ENCODE data around the gene SLC2A14.
"Not testable (repeated sequence)": the region's sequence is repeated elsewhere in the genome, so short reads cannot be mapped to it uniquely, and the experiment has no call there.

SLC2A14 gene

GRCh38 chr12:7872566-7873319 lies at the start of gene SLC2A14:
Gene SLC2A14 (minus strand): TSS chr12:7872915. CDS start chr12:7869880, 3,035 bp downstream.
- Histone ChIP-seq H3K4me1 (ENCODE audit: control insufficient read depth, low read depth, low read length) (no peaks in the 10 kb centered on the region), H3K27me3 (ENCODE audit: control insufficient read depth, insufficient read depth, low read length) (no peaks in the 10 kb centered on the region), H3K4me3 (ENCODE audit: low read length) (no peak within 1 kb of the TSS), H3K27ac (ENCODE audit: low read length) (no peak within 1 kb of the TSS), H3K36me3 (ENCODE audit: control insufficient read depth, low read depth, low read length) (no peaks in the 10 kb centered on the region), H3K9me3 (ENCODE audit: control insufficient read depth, low read depth, low read length) (no peaks in the 10 kb centered on the region), H3K9ac (ENCODE audit: low read length) (no peak within 1 kb of the TSS)

DNA sequence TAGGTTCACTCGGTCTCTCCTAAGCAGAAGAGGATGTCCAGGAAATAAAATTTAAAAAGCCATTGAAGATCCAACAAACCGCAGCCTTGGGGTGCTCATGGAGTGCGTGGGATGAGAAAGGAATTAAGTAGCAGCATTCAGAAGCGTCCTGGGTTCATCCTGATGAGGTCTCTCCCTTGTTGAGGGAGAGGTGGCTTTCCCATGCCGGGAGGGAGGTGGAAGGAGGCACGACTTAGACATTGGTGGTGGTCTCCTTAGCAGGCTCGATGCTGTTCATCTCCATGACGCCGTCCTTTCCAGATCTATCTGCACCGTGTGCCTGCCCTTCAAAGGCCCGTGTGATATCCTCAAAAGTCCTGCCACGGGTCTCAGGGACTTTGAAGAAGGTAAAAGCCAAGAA lies 48.5 kb upstream of the SLC2A14 start:
- H3K27me3 ChIP-seq (ENCODE audit: control insufficient read depth, insufficient read depth, low read length); H3K27ac ChIP-seq (ENCODE audit: low read length); H3K4me1 ChIP-seq (ENCODE audit: control insufficient read depth, low read depth, low read length); H3K4me3 ChIP-seq (ENCODE audit: low read length); H3K9me3 ChIP-seq (ENCODE audit: control insufficient read depth, low read depth, low read length); H3K9ac ChIP-seq (ENCODE audit: low read length): not testable (repeated sequence)
- peaks cover 72% of the 10 kb centered on the region for H3K36me3 ChIP-seq (ENCODE audit: control insufficient read depth, low read depth, low read length)

- Histone ChIP-seq H3K36me3 (ENCODE audit: control insufficient read depth, low read depth, low read length) (peaks cover 48% of the 10 kb centered on the region), H3K4me1 (ENCODE audit: control insufficient read depth, low read depth, low read length) (peaks cover 10% of the 10 kb centered on the region)
- not testable (repeated sequence) for H3K4me3 ChIP-seq (ENCODE audit: low read length); H3K27me3 ChIP-seq (ENCODE audit: control insufficient read depth, insufficient read depth, low read length); H3K9ac ChIP-seq (ENCODE audit: low read length); H3K9me3 ChIP-seq (ENCODE audit: control insufficient read depth, low read depth, low read length); H3K27ac ChIP-seq (ENCODE audit: low read length)
These were observed 45.5 kb upstream of the SLC2A14 start for GRCh38 chr12:7918268-7918590.

GRCh38 chr12:7917392-7918267 lies 44.9 kb upstream of the SLC2A14 start:
- Histone ChIP-seq H3K27me3 (ENCODE audit: control insufficient read depth, insufficient read depth, low read length) (no peaks in the 10 kb centered on the region), H3K9ac (ENCODE audit: low read length) (no peak overlapping the region), H3K9me3 (ENCODE audit: control insufficient read depth, low read depth, low read length) (no peaks in the 10 kb centered on the region), H3K4me3 (ENCODE audit: low read length) (no peak overlapping the region), H3K4me1 (ENCODE audit: control insufficient read depth, low read depth, low read length) (peaks cover 10% of the 10 kb centered on the region), H3K36me3 (ENCODE audit: control insufficient read depth, low read depth, low read length) (peaks cover 42% of the 10 kb centered on the region), H3K27ac (ENCODE audit: low read length) (no peak overlapping the region)

DNA sequence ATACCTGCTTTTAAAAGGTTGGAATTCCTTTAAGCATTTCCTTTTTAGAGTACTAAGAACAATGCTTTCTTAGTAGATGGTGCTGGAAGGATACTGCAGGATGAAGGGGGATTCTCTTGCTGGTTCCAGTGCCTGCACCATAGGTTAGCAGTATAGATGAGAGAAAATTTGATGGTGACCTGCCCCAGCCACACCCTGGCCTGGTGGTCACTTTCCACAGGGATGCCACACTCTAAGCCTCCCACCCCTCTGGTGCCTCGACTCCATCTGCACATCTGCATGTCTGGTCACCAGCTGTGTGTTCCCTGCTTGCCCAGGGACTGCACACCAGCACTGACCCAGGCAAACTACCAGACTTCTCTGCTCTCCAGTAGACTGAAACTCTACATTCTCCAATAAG lies 44.2 kb upstream of the SLC2A14 start:
- Histone ChIP-seq H3K27me3 (ENCODE audit: control insufficient read depth, insufficient read depth, low read length) (no peaks in the 10 kb centered on the region), H3K9me3 (ENCODE audit: control insufficient read depth, low read depth, low read length) (no peaks in the 10 kb centered on the region), H3K27ac (ENCODE audit: low read length) (no peak overlapping the region), H3K36me3 (ENCODE audit: control insufficient read depth, low read depth, low read length) (peaks cover 35% of the 10 kb centered on the region), H3K4me1 (ENCODE audit: control insufficient read depth, low read depth, low read length) (peaks cover 10% of the 10 kb centered on the region), H3K4me3 (ENCODE audit: low read length) (no peak overlapping the region), H3K9ac (ENCODE audit: low read length) (no peak overlapping the region)

DNA sequence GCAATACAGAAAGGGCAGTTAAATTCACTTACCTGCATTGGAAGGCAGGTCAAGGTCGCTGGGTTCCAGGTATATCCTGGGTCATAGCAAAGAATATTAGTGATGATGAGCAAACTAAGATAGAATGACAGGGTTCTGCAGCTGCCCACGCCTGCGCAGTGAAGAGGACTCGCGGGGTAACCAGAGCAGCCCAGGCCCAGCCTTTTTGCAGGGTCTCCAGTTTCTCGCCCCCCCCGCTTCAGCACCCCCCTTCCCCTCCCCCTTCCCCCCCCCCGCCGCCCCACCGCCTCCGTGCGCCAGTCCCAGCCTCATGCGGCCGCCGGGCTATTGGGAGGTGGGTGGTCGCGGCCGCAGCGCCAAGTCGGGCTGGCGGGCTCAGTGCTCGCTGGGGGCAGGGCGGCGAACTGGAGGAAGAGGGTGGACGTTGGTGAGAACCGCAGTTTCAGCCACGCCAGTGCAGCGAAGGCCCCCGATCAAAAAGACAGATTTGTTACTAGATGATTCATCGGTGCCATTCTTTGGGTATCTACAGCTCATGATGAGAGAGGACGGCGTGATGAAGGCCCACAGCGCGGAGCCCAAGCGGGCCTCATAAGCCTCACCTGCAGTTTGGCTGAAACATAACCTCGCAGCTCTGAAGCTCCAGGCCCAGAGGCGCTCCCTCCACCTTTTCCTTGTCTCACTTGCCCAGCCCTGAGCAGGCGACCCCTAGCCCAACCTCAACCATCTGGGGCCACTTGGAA lies 43.1 kb upstream of the SLC2A14 start:
- H3K36me3 ChIP-seq (ENCODE audit: control insufficient read depth, low read depth, low read length), result peaks cover 24% of the 10 kb centered on the region
- no peaks in the 10 kb centered on the region for H3K27me3 ChIP-seq (ENCODE audit: control insufficient read depth, insufficient read depth, low read length)
- no peak overlapping the region for H3K27ac ChIP-seq (ENCODE audit: low read length)
- H3K4me3 ChIP-seq (ENCODE audit: low read length), result no peak overlapping the region
- no peaks in the 10 kb centered on the region for H3K9me3 ChIP-seq (ENCODE audit: control insufficient read depth, low read depth, low read length)
- no peak overlapping the region for H3K9ac ChIP-seq (ENCODE audit: low read length)
- peaks cover 10% of the 10 kb centered on the region for H3K4me1 ChIP-seq (ENCODE audit: control insufficient read depth, low read depth, low read length)

GRCh38 chr12:7910106-7910505 lies 37.4 kb upstream of the SLC2A14 start:
- H3K36me3 ChIP-seq (ENCODE audit: control insufficient read depth, low read depth, low read length); H3K27me3 ChIP-seq (ENCODE audit: control insufficient read depth, insufficient read depth, low read length); H3K4me3 ChIP-seq (ENCODE audit: low read length); H3K9me3 ChIP-seq (ENCODE audit: control insufficient read depth, low read depth, low read length); H3K9ac ChIP-seq (ENCODE audit: low read length); H3K27ac ChIP-seq (ENCODE audit: low read length): not testable (repeated sequence)
- H3K4me1 ChIP-seq (ENCODE audit: control insufficient read depth, low read depth, low read length), result peaks cover 20% of the 10 kb centered on the region

- no peaks in the 10 kb centered on the region for H3K27me3 ChIP-seq (ENCODE audit: control insufficient read depth, insufficient read depth, low read length)
- no peaks in the 10 kb centered on the region for H3K9me3 ChIP-seq (ENCODE audit: control insufficient read depth, low read depth, low read length)
- peaks cover 22% of the 10 kb centered on the region for H3K4me1 ChIP-seq (ENCODE audit: control insufficient read depth, low read depth, low read length)
- H3K4me3 ChIP-seq (ENCODE audit: low read length), result no peak overlapping the region
- peak overlapping the region; percentile 96 for H3K27ac ChIP-seq (ENCODE audit: low read length)
- no peaks in the 10 kb centered on the region for H3K36me3 ChIP-seq (ENCODE audit: control insufficient read depth, low read depth, low read length)
- peak overlapping the region; percentile 74 for H3K9ac ChIP-seq (ENCODE audit: low read length)
These were observed 34.3 kb upstream of the SLC2A14 start for GRCh38 chr12:7907009-7907408.

GRCh38 chr12:7906303-7906702 lies 33.6 kb upstream of the SLC2A14 start:
- Histone ChIP-seq H3K4me3 (ENCODE audit: low read length) (peak overlapping the region; percentile 47), H3K27ac (ENCODE audit: low read length) (peak overlapping the region; percentile 96), H3K4me1 (ENCODE audit: control insufficient read depth, low read depth, low read length) (peaks cover 22% of the 10 kb centered on the region), H3K9ac (ENCODE audit: low read length) (peak overlapping the region; percentile 74)
- H3K27me3 ChIP-seq (ENCODE audit: control insufficient read depth, insufficient read depth, low read length); H3K36me3 ChIP-seq (ENCODE audit: control insufficient read depth, low read depth, low read length); H3K9me3 ChIP-seq (ENCODE audit: control insufficient read depth, low read depth, low read length): not testable (repeated sequence)

DNA sequence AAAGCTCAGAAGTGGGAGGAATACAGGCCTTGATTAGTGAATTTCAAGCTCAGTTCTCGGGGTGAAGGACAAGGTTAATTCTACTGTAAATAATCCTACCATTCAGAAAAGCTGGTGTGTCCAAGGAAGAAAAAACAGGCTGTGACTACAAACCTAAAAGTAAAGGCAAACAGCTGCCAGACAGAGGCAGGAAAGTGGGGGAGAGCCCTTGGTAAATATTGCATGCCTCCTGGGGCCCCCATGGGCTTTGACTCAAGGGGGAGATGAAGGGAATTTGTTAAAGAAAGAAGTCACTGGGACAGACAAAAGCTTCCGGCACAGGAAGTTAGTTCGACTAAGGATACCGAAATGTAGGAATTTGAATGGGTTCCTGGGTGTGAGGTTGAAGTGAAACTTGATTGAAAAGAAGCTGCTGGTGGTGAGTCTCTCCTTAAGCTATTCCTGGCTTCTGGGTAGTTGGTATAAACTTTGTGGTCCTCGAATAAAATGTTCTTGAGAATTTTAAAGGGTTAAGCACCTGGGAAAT lies 32.9 kb upstream of the SLC2A14 start:
- not testable (repeated sequence) for H3K9me3 ChIP-seq (ENCODE audit: control insufficient read depth, low read depth, low read length); H3K27me3 ChIP-seq (ENCODE audit: control insufficient read depth, insufficient read depth, low read length); H3K36me3 ChIP-seq (ENCODE audit: control insufficient read depth, low read depth, low read length)
- peak overlapping the region; percentile 47 for H3K4me3 ChIP-seq (ENCODE audit: low read length)
- H3K9ac ChIP-seq (ENCODE audit: low read length), result peak overlapping the region; percentile 74
- H3K27ac ChIP-seq (ENCODE audit: low read length), result peak overlapping the region; percentile 96
- peaks cover 22% of the 10 kb centered on the region for H3K4me1 ChIP-seq (ENCODE audit: control insufficient read depth, low read depth, low read length)

DNA sequence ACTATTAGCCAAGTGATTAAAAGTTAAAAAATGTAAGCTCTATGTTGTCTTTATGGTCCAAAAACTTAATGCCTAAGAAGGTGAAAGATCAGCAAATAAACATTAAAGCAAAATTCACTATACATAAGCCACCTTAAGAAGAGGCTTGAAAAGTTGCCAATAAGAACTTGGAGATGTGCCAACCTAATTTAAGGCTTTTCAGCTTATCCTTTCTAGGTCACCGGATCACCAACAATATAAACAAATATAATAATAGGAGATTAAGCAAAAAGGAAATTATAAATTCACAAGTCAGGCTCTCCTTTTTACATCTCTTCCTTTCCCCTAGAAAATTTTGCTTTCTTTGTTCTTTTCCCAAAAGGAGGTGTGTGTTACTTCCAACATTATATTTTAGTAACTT lies 32.4 kb upstream of the SLC2A14 start:
- Histone ChIP-seq H3K27ac (ENCODE audit: low read length) (peak overlapping the region; percentile 86), H3K4me3 (ENCODE audit: low read length) (no peak overlapping the region), H3K36me3 (ENCODE audit: control insufficient read depth, low read depth, low read length) (no peaks in the 10 kb centered on the region), H3K9ac (ENCODE audit: low read length) (peak overlapping the region; percentile 74), H3K9me3 (ENCODE audit: control insufficient read depth, low read depth, low read length) (no peaks in the 10 kb centered on the region), H3K4me1 (ENCODE audit: control insufficient read depth, low read depth, low read length) (peaks cover 22% of the 10 kb centered on the region), H3K27me3 (ENCODE audit: control insufficient read depth, insufficient read depth, low read length) (no peaks in the 10 kb centered on the region)

Measured in iPS-18a (cell line).